ENCODE measurements around the gene UTS2B. TPM values are rescaled to one million over a fixed set of nuclear protein-coding genes. Genes with fewer than 3 reads are reported as not detected.

Gene UTS2B
- total RNA-seq, 1 experiment from 2014 or later, result 0.52 TPM

DNA sequence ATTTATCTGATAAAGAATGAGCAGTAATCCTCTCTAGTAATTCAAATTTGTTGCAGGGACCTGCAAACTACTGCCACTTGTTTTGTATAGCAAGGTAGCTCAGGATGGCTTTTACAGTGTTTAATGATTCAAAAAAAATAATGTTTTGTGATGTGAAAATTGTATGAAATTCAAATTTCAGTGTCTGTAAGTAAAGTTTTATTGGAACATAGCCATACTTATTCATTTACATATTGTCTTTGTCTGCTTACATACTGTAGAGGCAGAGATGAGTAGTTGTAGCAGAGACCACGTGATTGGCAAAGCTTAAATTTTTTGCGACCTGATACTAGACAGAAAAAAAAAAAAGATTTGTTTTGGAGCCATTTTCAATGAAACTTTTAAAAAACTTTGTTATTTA, 6.5 kb upstream of the UTS2B start:
- H3K27ac Mint-ChIP-seq (ENCODE audit: unreplicated experiment), result no peak overlapping the region

GRCh38 chr3:191334346-191334893, 4.1 kb upstream of the UTS2B start:
- Mint-ChIP-seq H3K27ac (ENCODE audit: unreplicated experiment) (no peak overlapping the region), H3K9me3 (ENCODE audit: unreplicated experiment) (no peaks in the 10 kb centered on the region), H3K36me3 (ENCODE audit: insufficient read depth, unreplicated experiment) (peaks cover 20% of the 10 kb centered on the region), H3K27me3 (ENCODE audit: insufficient read depth, unreplicated experiment) (no peaks in the 10 kb centered on the region), H3K4me1 (ENCODE audit: low read depth, unreplicated experiment) (peaks cover 23% of the 10 kb centered on the region), H3K4me3 (ENCODE audit: unreplicated experiment) (no peak overlapping the region)
- no peak for TF ChIP-seq CTCF (IDR thresholded peaks at IDR 0.05; ENCODE audit: insufficient read depth in 1 of 2, low read depth in 1 of 2, low read length in 1 of 2, severe bottlenecking in 1 of 2, unreplicated experiment in 1 of 2)
- H3K4me1 ChIP-seq, result peaks cover 19% of the 10 kb centered on the region
- intact Hi-C loops (cut with micrococcal nuclease; ENCODE audit: unreplicated experiment), result no loop called here
- no peaks in the 10 kb centered on the region for H3K9me3 ChIP-seq
- no peaks in the 10 kb centered on the region for H3K27me3 ChIP-seq (replicated peaks; ENCODE audit: control insufficient read depth, insufficient read depth, low read length)
- no peak for DNase-seq
- CTCF ChIA-PET, result no interaction called here
- BruUV-seq (replicated peaks), result no TSS peak
- POLR2A ChIA-PET, result no interaction called here
- H3K4me3 ChIP-seq (ENCODE audit: low read depth, low read length), result no peak overlapping the region
- H3K36me3 ChIP-seq (ENCODE audit: control insufficient read depth, insufficient read depth, low read length), result no peaks in the 10 kb centered on the region

More for the DNA sequence above, 6.5 kb upstream of the UTS2B start:
- peaks cover 9% of the 10 kb centered on the region for H3K4me1 Mint-ChIP-seq (ENCODE audit: low read depth, unreplicated experiment)
- BruUV-seq (replicated peaks), result no TSS peak
- H3K36me3 Mint-ChIP-seq (ENCODE audit: insufficient read depth, unreplicated experiment), result peaks cover 5% of the 10 kb centered on the region
- DNase-seq, result no peak
- H3K4me3 ChIP-seq (ENCODE audit: low read depth, low read length), result no peak overlapping the region
- peaks cover 11% of the 10 kb centered on the region for H3K4me1 ChIP-seq
- no peaks in the 10 kb centered on the region for H3K36me3 ChIP-seq (ENCODE audit: control insufficient read depth, insufficient read depth, low read length)
- ChIA-PET CTCF (no interaction called here), POLR2A (no interaction called here)
- no peaks in the 10 kb centered on the region for H3K9me3 ChIP-seq
- no peak overlapping the region for H3K4me3 Mint-ChIP-seq (ENCODE audit: unreplicated experiment)
- H3K9me3 Mint-ChIP-seq (ENCODE audit: unreplicated experiment), result no peaks in the 10 kb centered on the region
- no peak for TF ChIP-seq CTCF (IDR thresholded peaks at IDR 0.05; ENCODE audit: insufficient read depth in 1 of 2, low read depth in 1 of 2, low read length in 1 of 2, severe bottlenecking in 1 of 2, unreplicated experiment in 1 of 2)
- H3K27me3 ChIP-seq (replicated peaks; ENCODE audit: control insufficient read depth, insufficient read depth, low read length), result no peaks in the 10 kb centered on the region
- intact Hi-C loops (cut with micrococcal nuclease; ENCODE audit: unreplicated experiment), result no loop called here
- no peaks in the 10 kb centered on the region for H3K27me3 Mint-ChIP-seq (ENCODE audit: insufficient read depth, unreplicated experiment)

DNA sequence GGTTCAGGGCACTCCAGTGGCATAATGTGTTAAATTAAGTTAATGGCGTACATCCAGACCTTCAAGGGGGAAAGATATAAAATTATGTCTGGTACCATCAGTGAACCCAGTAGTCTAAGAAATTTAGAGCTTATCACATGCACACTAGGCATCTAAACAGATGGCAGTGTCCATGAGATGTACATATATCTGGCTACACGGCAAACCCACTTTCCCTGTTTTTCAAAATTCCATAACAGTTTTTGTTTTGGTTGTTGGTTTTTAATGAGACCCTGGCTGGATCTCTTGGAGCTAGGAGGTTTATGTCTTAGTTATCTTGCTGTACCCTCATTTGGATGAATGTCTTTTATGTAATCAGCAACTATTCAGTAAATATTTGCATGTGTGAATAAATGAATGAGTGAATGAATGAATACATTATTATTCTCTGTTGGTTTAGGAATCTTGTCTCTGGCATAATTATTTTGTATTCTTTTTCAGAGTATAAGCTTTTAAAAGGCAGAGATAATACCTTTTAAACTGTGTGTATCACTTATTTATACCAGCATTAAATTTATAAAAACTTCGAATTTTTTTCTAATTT, 3.1 kb upstream of the UTS2B start:
- Mint-ChIP-seq H3K36me3 (ENCODE audit: insufficient read depth, unreplicated experiment) (peaks cover 20% of the 10 kb centered on the region), H3K27me3 (ENCODE audit: insufficient read depth, unreplicated experiment) (no peaks in the 10 kb centered on the region), H3K4me3 (ENCODE audit: unreplicated experiment) (no peak overlapping the region), H3K9me3 (ENCODE audit: unreplicated experiment) (no peaks in the 10 kb centered on the region), H3K27ac (ENCODE audit: unreplicated experiment) (peak overlapping the region; percentile 82), H3K4me1 (ENCODE audit: low read depth, unreplicated experiment) (peaks cover 27% of the 10 kb centered on the region)
- Histone ChIP-seq H3K27me3 (replicated peaks; ENCODE audit: control insufficient read depth, insufficient read depth, low read length) (no peaks in the 10 kb centered on the region), H3K4me1 (peaks cover 23% of the 10 kb centered on the region), H3K36me3 (ENCODE audit: control insufficient read depth, insufficient read depth, low read length) (no peaks in the 10 kb centered on the region), H3K4me3 (ENCODE audit: low read depth, low read length) (no peak overlapping the region), H3K9me3 (no peaks in the 10 kb centered on the region)
- ChIA-PET CTCF (no interaction called here), POLR2A (no interaction called here)
- TF ChIP-seq CTCF (IDR thresholded peaks at IDR 0.05; ENCODE audit: insufficient read depth in 1 of 2, low read depth in 1 of 2, low read length in 1 of 2, severe bottlenecking in 1 of 2, unreplicated experiment in 1 of 2), result no peak
- no peak for DNase-seq
- no TSS peak for BruUV-seq (replicated peaks)
- intact Hi-C loops (cut with micrococcal nuclease; ENCODE audit: unreplicated experiment), result no loop called here

All from Caco-2 (cell line).